Ectodermal cell (in vitro differentiated cells): ENCODE measurements around the gene CRYBA4.
"Not testable (repeated sequence)": the region's sequence is repeated elsewhere in the genome, so short reads cannot be mapped to it uniquely, and the experiment has no call there.

Experiments used
- H3K27ac ChIP-seq: 2 replicates; pipeline ENCODE4 v1.7.0; 2013; ENCODE audit warnings: mild to moderate bottlenecking, low read depth, low read length; ENCODE audit not compliant: insufficient read depth, poor library complexity, severe bottlenecking
- H3K27me3 ChIP-seq: 2 replicates; pipeline ENCODE4 v1.7.0; 2013; ENCODE audit warnings: mild to moderate bottlenecking, low read length; ENCODE audit not compliant: insufficient read depth, control insufficient read depth, poor library complexity, severe bottlenecking
- H3K36me3 ChIP-seq: one replicate; pipeline ENCODE4 v1.7.0; 2013; ENCODE audit warnings: low read length; ENCODE audit not compliant: control insufficient read depth, insufficient read depth
- H3K4me1 ChIP-seq: one replicate; pipeline ENCODE4 v1.7.0; 2013; ENCODE audit warnings: low read length; ENCODE audit not compliant: control insufficient read depth, insufficient read depth
- H3K4me3 ChIP-seq: 2 replicates; pipeline ENCODE4 v1.7.0; 2013; ENCODE audit warnings: low read depth, low read length, control low read depth; ENCODE audit not compliant: insufficient read depth
- H3K9me3 ChIP-seq: 2 replicates; pipeline ENCODE4 v1.7.0; 2013; ENCODE audit warnings: mild to moderate bottlenecking, low read length, moderate library complexity; ENCODE audit not compliant: control insufficient read depth
- WGBS, 2 experiments: methylation state at CpG; one replicate each; pipeline ENCODE4 v1.1.7; 2013; ENCODE audit warnings: missing lambda C conversion rate in 2 of 2; 5-methylcytosine and 5-hydroxymethylcytosine counted together

Gene CRYBA4

DNA sequence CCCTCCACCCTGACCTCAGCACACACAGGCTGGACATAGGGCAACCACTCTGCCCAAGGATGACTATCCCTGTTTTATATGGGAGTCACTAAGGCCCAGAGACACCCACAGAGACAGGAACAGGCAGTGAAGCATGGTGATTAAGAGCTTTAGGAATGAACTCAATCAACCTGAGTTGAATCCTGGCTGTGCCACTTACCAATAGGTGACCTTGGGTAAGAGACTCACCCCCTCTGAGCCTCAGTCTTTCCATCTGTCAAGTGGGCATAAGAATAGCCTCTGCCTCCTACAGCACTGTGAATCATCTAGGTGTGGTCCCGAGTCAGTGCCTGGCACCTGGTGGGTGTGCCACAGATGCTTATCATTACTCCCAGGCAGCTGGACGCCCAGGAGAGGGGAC lies 10.8 kb upstream of the CRYBA4 start:
- WGBS, 2 experiments: 93% methylated on average over 2 of the region's 2 CpGs
- H3K9me3 ChIP-seq: no peaks in the 10 kb centered on the region
- no peaks in the 10 kb centered on the region for H3K36me3 ChIP-seq
- H3K27ac ChIP-seq: no peak overlapping the region
- H3K4me1 ChIP-seq: peaks cover 5% of the 10 kb centered on the region
- H3K27me3 ChIP-seq: peaks cover 16% of the 10 kb centered on the region
- no peak overlapping the region for H3K4me3 ChIP-seq

DNA sequence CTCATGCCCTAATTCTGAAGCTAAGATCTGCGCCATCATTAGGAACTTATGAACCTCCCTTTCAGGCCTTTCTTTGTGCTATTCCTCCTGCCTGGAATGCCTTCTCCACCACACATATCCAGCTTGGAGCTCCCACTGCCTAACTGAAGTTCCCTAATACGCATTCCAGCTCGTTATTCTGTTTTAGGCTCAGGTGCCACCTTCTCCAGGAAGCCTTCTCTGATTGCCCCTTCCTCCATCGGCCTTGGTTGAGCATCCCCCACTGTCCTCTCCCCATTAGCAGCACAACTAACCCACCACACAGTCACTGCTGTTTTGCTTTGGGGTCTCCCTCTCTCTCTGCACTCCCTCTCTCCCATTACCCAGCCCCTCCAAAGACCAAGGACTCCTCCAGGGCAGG lies 9.1 kb upstream of the CRYBA4 start:
- 87 to 91% methylated on average over 4 of the region's 4 CpGs for WGBS, 2 experiments
- H3K27ac ChIP-seq: no peak overlapping the region
- no peaks in the 10 kb centered on the region for H3K36me3 ChIP-seq
- no peak overlapping the region for H3K4me3 ChIP-seq
- peaks cover 16% of the 10 kb centered on the region for H3K27me3 ChIP-seq
- no peaks in the 10 kb centered on the region for H3K9me3 ChIP-seq
- peaks cover 19% of the 10 kb centered on the region for H3K4me1 ChIP-seq

DNA sequence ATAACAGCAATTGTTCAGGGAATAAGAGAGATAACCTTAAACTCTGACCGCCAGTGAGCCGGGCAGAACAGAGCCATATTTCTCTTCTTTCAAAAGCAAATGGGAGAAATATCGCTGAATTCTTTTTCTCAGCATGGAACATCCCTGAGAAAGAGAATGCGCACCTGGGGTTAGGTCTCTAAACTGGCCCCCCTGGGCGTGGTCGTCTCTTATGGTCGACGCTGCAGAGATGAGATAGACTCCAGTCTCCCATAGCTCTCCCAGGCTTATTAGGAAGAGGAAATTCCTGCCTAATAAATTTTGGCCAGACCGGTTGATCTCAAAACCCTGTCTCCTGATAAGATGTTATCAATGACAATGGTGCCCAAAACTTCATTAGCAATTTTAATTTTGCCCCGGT lies 8.0 kb upstream of the CRYBA4 start:
- not testable (repeated sequence) for H3K4me3 ChIP-seq, H3K27ac ChIP-seq, H3K36me3 ChIP-seq, H3K9me3 ChIP-seq
- whole genome bisulfite sequencing, 2 experiments: 6 to 8% methylated on average over 10 of the region's 10 CpGs
- peaks cover 16% of the 10 kb centered on the region for H3K27me3 ChIP-seq
- peaks cover 26% of the 10 kb centered on the region for H3K4me1 ChIP-seq

DNA sequence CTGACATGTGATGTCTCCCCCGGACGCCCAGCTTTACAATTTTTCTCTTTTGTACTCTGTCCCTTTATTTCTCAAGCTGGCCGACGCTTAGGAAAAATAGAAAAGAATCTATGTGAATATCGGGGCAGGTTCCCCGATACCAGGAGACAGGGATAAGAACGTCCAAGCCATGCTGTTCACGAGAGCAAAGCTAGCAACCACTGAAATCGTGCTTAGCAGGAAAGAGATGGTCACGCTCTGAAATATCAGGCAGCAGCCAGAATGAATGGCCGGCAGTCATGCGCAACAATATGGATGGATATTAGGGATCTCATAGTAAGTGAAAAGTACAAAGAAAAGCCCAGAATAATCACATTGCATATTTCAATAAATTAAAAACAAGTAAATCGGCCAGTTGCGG lies 7.4 kb upstream of the CRYBA4 start:
- 37 to 41% methylated on average over 13 to 14 of the region's 14 CpGs for WGBS, 2 experiments
- H3K4me3 ChIP-seq: no peak overlapping the region
- H3K36me3 ChIP-seq: no peaks in the 10 kb centered on the region
- H3K27ac ChIP-seq: no peak overlapping the region
- H3K27me3 ChIP-seq: peaks cover 16% of the 10 kb centered on the region
- peaks cover 26% of the 10 kb centered on the region for H3K4me1 ChIP-seq
- H3K9me3 ChIP-seq: no peaks in the 10 kb centered on the region

GRCh38 chr22:26615149-26615548 lies 6.6 kb upstream of the CRYBA4 start:
- 52 to 65% methylated on average over 2 to 5 of the region's 5 CpGs for WGBS, 2 experiments
- Histone ChIP-seq H3K27me3 (peaks cover 16% of the 10 kb centered on the region), H3K4me1 (peaks cover 26% of the 10 kb centered on the region), H3K4me3 (no peak overlapping the region), H3K9me3 (no peaks in the 10 kb centered on the region), H3K36me3 (no peaks in the 10 kb centered on the region), H3K27ac (no peak overlapping the region)

GRCh38 chr22:26615830-26616435 lies 5.8 kb upstream of the CRYBA4 start:
- Histone ChIP-seq H3K27me3 (peaks cover 16% of the 10 kb centered on the region), H3K4me3 (no peak overlapping the region), H3K36me3 (no peaks in the 10 kb centered on the region), H3K9me3 (no peaks in the 10 kb centered on the region), H3K4me1 (peaks cover 26% of the 10 kb centered on the region), H3K27ac (no peak overlapping the region)
- WGBS, 2 experiments: 84% methylated on average over 11 of the region's 11 CpGs

DNA sequence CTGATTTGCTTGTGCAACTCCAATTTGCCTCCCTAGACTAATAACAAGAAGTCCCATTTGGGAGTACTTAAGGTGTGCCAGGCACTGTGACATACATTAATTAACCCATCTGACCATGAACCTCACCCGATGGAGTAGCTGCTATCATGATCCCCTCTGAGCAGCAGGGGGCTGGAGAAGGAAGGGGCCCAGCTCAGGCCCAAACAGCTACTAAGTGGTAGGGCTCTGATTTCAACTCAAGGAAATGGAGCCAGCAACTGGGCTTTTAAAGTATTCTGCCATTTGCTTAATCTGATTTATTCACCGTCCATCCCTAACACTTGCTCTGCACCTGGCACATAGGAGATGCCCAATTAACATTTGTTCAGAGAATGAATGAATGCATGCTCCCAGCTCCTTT lies 5.1 kb upstream of the CRYBA4 start:
- H3K4me3 ChIP-seq: no peak overlapping the region
- WGBS, 2 experiments: 33 to 47% methylated on average over 2 of the region's 2 CpGs
- H3K9me3 ChIP-seq: no peaks in the 10 kb centered on the region
- H3K36me3 ChIP-seq: no peaks in the 10 kb centered on the region
- H3K27me3 ChIP-seq: peaks cover 16% of the 10 kb centered on the region
- peak overlapping the region; percentile 3 for H3K27ac ChIP-seq
- peaks cover 30% of the 10 kb centered on the region for H3K4me1 ChIP-seq

DNA sequence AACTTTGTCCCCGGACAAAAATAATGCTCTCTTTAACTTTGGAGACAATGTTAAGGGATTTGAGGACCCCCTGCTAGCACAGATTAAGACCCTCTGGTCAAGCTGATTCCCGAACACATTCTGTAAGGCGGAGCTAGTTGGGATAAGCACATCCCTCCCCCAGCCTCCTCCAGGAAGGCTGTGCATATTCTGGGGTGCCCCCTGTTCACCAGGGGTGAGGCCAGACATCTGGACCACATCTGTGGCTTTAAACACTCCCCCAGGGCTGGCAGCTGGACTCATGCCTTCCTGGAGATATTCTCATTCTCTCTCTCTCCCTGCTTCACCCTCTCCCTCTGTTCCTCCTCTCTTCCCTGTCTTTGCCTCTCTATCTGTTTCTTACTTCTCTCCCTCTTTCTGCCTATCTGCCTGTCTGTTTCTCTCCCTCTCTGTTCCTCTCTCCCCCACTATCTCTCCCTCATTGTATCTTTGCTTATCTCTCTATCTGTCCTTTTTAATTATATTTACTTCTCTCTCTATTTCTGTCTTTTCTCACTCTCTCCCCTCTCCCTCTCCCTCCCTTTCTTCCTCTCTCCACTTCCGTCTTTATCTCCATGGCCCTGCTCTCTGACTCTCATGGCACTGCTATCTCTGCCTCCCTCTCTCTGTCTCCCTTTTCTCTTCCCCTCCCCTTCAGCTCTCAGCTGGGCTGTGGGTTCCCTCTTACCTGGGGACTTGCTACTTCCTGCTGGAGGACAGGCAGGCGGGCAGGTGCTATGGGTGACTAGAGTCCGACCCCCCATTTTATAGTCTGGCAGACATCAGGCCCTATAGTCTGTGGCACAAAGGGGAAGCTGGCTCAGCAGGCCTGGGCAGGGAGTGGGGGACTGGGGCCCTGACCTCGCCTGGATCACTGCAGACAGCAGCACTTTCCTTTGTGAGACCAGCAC lies 4.2 kb upstream of the CRYBA4 start, which contains the start of gene CRYBB1:
Gene CRYBB1, minus strand, starts transcription at position 757 of the 929 bp plus-strand sequence. CDS start 1,708 bp downstream, outside the sequence.
- Histone ChIP-seq H3K9me3 (no peaks in the 10 kb centered on the region), H3K27me3 (peaks cover 16% of the 10 kb centered on the region), H3K4me3 (no peak within 1 kb of the TSS), H3K27ac (peak within 1 kb of the TSS; percentile 3), H3K36me3 (no peaks in the 10 kb centered on the region), H3K4me1 (peaks cover 30% of the 10 kb centered on the region)
- WGBS, 2 experiments: 45 to 47% methylated on average over 7 of the region's 7 CpGs

DNA sequence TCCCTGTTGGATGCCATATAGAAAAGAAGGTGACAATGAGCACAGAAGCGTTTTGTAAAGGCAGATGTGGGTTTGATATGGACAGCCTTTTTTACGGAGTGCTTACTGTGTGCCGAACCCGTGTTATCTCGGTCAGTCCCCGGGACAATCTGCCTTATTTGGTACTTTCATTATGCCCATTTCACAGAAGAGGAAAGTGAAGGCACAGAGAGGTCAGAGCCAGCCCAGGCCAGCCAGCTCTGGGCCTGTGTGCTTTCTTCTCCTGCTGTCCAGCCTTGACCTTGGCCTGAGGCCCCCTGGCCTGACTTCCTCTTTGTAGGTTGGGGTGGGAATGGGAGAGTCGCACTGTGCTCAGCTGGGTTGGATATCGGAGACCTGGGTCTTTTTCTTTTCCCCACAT lies 3.3 kb upstream of the CRYBA4 start:
- Histone ChIP-seq H3K4me3 (no peak overlapping the region), H3K27ac (no peak overlapping the region), H3K27me3 (peaks cover 9% of the 10 kb centered on the region), H3K36me3 (no peaks in the 10 kb centered on the region), H3K4me1 (peaks cover 30% of the 10 kb centered on the region), H3K9me3 (no peaks in the 10 kb centered on the region)
- 92% methylated on average over 8 of the region's 8 CpGs for WGBS, 2 experiments

GRCh38 chr22:26619510-26619909 lies 2.3 kb upstream of the CRYBA4 start:
- H3K9me3 ChIP-seq: no peaks in the 10 kb centered on the region
- peaks cover 30% of the 10 kb centered on the region for H3K4me1 ChIP-seq
- no peaks in the 10 kb centered on the region for H3K36me3 ChIP-seq
- H3K4me3 ChIP-seq: no peak overlapping the region
- H3K27me3 ChIP-seq: peaks cover 1% of the 10 kb centered on the region
- no peak overlapping the region for H3K27ac ChIP-seq
- 85 to 92% methylated on average over 6 of the region's 6 CpGs for WGBS, 2 experiments
